Activated gamma-delta T cell (primary cell): ENCODE data around the gene RABL6.
"Not testable (repeated sequence)": the region's sequence is repeated elsewhere in the genome, so short reads cannot be mapped to it uniquely, and the experiment has no call there.

ENCODE experiments used
- DNase-seq: peaks from one replicate; lab custom pipeline; 2025; lab: John Stamatoyannopoulos, UW

RABL6 gene

DNA sequence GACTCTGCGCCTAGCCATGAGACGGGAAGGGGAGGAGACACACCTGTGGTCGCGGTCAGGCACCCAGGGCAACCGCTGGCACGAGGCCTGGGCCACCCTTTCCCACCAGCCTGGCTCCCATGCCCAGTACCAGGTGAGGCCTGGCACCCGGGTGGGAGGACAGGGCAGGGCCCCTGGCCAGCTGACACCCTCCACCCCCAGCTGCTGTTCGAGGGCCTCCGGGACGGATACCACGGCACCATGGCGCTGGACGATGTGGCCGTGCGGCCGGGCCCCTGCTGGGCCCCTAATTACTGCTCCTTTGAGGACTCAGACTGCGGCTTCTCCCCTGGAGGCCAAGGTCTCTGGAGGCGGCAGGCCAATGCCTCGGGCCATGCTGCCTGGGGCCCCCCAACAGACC lies 49.4 kb downstream of the RABL6 start:
- DNase-seq, result no peak

DNA sequence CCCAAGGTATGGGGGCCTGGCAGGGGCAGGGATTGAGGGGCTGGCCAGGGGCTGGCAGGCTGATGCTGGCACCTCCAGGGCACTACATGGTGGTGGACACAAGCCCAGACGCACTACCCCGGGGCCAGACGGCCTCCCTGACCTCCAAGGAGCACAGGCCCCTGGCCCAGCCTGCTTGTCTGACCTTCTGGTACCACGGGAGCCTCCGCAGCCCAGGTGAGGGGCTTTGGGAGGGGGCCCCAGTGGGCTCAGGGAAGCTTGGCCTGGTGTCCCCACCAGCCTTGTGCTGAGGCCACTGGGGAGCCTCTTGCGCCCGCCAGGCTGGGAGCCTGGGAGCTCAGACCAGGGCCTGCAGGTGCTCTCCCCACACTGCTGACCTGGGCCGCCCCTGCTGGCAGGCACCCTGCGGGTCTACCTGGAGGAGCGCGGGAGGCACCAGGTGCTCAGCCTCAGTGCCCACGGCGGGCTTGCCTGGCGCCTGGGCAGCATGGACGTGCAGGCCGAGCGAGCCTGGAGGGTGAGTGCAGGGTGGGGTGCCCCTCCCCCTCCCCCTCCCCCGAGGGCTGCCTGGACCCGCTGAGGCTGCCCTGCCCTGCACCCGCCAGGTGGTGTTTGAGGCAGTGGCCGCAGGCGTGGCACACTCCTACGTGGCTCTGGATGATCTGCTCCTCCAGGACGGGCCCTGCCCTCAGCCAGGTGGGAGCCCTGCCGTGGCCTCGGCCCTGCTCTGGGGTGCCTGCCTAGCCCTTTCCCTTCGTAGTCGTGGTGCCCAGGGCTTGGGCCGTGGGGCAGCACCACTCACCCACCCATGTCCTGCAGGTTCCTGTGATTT lies 50.0 kb downstream of the RABL6 start:
- no peak for DNase-seq

- DNase-seq, result no peak
These were observed 50.7 kb downstream of the RABL6 start for GRCh38 chr9:136858452-136858843.

DNA sequence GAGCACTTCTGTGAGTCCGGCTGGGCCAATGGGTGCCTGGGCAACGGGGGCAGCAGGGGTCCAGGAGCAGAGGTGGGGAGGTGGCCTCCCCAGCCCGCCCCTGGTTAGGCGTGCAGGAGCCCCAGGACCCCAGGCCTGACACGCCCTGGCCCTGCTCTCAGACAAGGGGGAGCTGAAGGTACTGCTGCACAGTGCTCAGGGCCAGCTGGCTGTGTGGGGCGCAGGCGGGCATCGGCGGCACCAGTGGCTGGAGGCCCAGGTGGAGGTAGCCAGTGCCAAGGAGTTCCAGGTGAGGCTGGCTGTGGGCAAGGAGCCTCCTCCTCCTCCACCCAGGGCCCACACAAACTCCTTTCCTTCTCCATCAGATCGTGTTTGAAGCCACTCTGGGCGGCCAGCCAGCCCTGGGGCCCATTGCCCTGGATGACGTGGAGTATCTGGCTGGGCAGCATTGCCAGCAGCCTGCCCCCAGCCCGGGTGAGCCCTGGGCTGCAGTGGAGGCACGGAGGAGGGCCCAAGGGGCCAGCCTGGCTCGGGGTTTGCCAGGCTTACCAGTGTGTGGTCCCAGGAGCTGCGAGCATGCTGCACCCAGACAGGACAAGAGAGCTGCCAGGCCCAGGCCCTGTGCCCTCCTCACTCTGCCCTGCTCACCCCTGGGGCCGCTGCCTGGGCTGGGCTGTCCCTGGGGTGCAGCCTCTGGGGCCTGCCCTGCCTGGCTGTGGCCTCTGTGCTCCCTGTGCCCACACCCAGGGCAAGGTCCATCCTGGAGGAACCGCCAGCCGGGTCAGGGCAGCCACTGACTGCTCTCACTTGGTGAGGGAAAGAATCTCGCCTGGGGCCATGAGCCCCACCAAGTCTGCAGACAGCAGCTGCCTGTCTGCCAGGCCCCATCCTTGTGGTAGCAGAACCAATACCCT lies 51.4 kb downstream of the RABL6 start:
- DNase-seq, result no peak

GRCh38 chr9:136860529-136860928 lies 52.8 kb downstream of the RABL6 start:
- no peak for DNase-seq

- DNase-seq, result no peak
These were observed 53.5 kb downstream of the RABL6 start for GRCh38 chr9:136860933-136861873.

- no peak for DNase-seq
These were observed 54.2 kb downstream of the RABL6 start for GRCh38 chr9:136861874-136862457.

DNA sequence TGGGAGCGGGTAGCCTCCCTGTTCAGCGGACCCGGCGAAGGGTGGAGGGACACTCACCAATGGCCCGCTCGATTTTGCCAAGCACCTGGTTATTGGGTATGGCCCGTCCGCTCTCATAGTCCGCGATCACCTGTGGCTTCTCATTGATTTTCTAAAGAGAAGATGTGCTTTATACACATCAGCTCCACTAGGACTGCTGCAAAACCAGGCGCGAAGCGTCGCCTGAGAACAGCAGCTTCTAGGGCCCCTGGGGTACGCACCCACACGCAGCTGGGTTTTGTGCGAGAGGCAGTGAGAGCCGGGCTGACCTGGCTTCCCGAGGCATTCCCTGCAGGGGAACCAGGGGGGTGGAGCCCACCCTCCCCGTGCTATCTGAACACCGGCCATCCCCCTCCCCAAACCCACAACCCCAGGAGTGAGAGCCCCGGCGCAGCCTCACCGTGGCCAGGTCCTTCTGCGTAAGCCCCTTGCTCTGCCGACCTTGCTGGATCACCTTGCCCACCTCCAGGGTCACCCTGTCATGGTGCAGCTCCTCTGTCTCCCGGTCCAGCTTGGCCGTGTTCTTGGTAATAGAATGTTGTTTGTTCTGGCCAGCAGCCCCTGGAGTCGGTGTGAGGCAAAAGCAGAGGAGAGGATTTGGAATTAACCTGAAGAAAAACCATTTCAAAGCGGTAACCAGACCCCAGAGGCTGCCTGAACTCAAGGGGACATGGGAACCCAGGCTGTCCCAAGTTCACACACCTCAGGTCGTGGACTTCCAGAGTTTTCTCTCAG lies 55.3 kb downstream of the RABL6 start:
- DNase-seq, result no peak

DNA sequence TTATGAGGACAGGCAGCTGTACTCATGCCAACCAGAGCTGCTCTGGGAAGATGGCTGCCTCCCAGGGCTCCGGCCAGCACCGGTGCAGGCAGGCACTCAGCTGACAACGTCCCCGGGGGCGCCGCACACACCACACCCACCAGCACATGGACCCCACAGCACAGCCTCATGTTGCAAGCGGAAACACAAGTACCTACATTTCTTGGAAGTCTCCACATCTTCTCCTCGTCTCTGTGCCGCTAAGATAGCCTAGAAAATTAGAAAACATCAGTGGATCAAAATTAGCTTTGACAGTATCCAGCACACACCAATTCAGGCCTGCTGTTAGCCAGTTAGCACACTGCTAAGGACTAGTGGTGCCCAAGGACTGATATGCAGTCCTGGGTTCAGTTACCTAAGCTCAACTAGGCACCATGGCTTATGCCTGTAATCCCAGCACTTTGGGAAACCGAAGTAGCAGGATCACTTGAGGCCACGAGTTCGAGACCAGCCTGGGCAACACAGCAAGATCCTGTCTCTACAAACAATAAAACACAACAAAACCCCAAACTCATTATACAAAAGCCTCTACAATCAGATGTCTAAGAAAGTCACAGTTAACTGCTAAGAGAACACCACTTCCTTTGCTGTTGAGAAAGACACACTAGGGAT lies 56.0 kb downstream of the RABL6 start:
- no peak for DNase-seq

DNA sequence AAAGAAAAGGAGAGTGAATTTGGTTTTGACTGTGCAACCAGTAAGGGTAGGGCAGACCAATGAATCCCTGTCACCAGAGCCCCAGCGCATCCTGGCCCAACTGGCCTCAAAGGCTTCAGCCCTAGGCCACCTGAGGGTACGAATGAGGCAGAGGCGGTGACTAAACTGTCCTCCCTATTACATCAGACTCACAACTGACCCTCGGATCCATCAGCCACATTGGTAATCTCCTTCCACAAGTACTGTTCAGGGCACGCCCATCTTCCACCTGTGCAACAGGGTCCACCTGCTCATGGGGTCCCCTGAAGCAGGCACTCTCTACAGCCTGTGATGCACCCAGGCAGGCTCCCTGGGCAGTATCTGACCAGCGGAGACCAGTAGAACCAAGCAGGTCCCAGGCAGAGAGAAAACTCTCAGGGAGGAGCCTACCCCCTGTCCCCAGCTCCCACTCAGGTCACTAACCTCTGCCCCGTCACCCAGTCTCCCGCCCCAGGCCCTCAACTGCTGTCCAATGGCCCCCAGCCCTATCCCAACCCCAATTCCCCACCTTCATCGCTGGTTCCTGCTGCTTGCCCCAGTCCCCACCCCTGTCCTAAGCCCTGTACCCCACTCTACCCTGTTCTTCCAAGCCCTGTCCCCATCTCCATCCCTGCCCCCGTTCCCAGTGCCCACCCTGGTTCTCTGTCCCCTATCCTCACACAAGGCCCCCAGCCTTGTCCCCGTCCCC lies 57.5 kb downstream of the RABL6 start:
- no peak for DNase-seq

DNA sequence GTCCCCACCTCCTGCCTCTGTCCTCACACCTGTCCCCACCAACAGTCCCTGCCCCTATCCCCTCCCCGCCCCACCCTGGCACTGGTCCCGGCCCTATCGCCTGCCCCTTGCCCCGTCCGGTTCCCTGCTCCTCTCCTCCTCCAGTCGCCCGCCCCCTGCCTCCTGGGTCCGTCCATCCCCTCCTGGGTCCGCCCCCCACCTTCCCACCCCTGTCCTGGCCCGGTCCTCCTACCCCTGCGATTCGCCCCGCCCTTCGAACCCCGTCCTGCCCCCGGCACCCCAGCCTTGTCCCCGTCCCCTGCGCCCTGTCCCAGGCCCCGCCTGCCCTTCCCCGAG lies 58.0 kb downstream of the RABL6 start:
- DNase-seq, result no peak

DNA sequence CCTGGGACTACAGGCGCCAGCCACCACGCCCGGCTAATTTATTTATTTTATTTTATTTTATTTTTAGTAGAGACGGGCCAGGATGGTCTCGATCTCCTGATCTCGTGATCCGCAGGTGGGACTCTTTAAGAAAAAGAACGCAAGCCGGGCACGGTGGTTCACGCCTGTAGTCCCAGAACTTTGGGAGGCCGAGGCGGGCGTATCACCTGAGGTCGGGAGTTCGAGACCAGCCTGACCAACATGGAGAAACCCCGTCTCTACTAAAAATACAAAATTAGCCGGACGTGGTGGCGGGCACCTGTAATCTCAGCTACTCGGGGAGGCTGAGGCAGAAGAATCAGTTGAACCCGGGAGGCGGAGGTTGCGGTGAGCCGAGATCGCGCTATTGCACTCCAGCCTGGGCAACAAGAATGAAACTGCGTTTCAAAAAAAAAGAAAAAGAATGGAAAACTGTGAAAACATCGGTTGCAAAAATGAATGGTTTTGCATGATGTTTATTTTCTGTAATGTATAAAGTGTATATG lies 59.2 kb downstream of the RABL6 start:
- not testable (repeated sequence) for DNase-seq

GRCh38 chr9:136867480-136867879 lies 59.7 kb downstream of the RABL6 start:
- DNase-seq, result no peak

DNA sequence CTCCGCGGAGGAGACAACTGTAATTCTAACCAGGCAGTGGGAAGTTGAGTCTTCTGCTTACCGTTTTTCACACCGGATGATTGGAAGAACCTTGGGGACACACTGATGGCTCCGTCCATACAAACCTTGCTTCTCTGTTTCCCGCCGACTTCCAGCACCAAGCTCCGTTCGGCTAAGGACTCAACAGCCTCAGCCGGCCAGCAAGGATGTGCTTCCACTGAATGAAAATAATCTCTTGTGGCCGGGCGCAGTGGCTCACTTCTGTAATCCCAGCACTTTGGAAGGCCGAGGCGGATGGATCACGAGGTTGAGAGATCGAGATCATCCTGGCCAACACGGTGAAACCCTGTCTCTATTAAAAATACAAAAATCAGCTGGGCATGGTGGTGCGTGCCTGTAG lies 60.2 kb downstream of the RABL6 start:
- DNase-seq, result no peak

DNA sequence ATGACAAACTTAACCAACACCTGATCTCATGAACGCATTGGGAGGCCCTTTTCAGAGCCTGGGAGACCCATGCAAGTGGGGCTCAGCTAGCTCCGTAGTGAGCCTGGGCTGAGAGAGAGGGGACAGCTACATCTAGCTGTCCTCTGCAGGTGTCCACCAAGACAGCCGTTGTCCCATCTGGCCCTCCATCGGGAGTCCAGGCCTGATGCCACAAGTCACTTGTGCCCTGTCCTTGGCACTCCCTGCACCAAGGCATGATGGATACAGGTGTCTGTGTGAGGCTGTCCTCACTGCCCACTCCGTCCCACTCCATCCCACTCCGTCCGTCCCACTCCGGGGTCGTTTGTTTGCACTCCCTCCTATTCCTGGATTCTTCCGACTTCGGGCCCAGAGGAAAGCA lies 60.9 kb downstream of the RABL6 start:
- no peak for DNase-seq

- not testable (repeated sequence) for DNase-seq
These were observed 61.9 kb downstream of the RABL6 start for GRCh38 chr9:136869611-136870010.

DNA sequence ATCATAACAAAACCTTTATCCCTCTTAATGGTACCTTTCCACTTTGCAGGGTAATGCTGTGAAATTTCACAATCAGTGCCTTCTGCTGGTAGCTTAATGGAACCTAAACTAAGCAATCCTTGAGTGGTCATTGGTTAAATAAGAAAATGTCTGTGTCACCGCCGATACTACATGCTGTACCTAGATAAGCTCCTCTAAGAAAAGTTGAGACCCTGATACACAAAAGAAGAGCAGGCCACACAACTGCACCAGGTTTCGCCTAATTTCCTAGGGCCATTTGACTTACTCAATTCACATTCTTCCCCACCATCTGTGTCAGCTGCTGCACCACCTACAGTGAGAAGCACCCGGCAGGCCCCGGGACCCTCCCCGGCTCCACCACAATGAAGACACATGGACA lies 67.4 kb downstream of the RABL6 start:
- no peak for DNase-seq

DNA sequence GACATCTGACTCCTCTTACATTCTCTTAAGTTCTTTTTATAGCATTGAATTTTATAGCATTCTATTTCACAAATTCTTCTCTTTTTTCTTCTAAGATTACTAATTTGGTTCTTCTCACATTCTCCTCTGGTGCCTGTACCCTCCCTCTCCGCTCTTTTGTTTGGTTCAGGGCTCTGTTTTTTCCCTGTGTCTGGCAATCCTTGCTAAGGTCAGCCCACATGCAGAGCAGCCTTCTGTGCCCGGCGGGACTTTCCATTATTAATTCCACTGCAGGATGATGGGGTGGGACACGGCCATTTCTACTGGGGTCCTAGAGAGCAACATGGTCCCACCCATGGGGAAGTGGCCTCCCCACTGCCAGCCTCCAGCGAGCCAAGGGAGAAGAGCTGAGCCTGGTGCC lies 68.7 kb downstream of the RABL6 start:
- DNase-seq, result no peak

DNA sequence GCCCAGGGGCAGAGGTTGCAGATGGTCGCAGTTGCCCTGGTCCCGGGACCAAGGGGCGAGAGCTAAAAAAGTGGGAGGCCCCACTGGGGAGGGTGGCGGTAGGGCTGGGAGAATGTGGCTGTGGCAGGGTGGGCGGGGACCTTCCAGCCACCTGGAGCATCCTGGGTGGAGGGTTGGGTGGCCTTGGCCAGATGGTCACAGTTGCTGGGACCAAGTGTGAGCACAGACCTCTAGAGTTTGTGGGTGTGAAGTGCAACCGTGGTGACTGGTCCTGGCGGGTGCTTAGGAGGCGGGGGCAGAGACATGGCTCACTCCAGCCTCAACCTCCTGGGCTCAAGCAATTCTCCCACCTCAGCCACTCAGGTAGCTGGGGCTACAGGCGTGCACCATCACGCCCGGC lies 72.9 kb downstream of the RABL6 start:
- DNase-seq, result no peak
